ENCODE results near the gene SLC38A7. TPM values are rescaled to one million over a fixed set of nuclear protein-coding genes. Genes with fewer than 3 reads are reported as not detected.

The SLC38A7 gene, protein sequence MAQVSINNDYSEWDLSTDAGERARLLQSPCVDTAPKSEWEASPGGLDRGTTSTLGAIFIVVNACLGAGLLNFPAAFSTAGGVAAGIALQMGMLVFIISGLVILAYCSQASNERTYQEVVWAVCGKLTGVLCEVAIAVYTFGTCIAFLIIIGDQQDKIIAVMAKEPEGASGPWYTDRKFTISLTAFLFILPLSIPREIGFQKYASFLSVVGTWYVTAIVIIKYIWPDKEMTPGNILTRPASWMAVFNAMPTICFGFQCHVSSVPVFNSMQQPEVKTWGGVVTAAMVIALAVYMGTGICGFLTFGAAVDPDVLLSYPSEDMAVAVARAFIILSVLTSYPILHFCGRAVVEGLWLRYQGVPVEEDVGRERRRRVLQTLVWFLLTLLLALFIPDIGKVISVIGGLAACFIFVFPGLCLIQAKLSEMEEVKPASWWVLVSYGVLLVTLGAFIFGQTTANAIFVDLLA
- 10 to 100 TPM in 5 of 6 donors, 1 to 10 TPM in 1; 6.5 to 34.6 (median 22.4) TPM for total RNA-seq

DNA sequence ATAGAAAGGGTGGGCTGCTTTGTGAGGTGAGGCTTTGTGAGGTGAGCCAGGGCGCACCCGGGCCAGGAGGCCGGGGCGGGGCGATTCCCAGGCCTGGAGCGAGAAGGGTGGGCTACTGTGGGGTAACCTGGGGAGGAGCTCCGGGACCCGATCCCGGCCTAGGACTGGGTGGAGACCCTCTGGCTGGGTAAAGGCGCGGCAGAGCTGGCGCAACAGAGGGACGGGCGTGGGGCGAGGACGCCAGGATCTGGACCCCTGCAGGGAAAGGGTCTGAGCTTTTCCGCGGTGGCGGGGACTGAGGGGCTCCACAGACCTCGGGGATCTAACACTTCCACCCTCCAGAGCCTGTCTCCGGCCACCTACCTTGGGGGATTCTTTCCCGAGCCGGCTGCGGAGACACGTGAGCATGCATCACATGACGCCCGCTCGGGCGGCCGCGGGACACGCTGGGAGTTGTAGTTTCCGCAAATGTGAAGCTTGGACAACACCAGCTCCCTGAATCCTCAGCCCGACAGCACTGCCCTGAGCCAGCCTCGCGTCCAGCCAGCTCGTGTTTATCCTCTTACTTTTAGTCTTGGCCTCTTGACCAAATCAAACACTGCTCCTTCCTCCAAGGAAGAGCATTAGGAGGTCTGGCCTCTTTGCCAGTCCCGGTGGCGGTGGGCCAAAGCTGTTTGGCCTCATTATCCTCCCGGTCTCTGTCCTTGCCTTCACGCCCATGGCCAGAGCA, at the start of gene SLC38A7:
SLC38A7 (minus strand) TSS at position 417 of the 730 bp plus-strand sequence. CDS start 4,644 bp downstream, outside the sequence.
- no peak for TF ChIP-seq EP300 (IDR thresholded peaks at IDR 0.05)
- TF ChIP-seq, protein P1, sequence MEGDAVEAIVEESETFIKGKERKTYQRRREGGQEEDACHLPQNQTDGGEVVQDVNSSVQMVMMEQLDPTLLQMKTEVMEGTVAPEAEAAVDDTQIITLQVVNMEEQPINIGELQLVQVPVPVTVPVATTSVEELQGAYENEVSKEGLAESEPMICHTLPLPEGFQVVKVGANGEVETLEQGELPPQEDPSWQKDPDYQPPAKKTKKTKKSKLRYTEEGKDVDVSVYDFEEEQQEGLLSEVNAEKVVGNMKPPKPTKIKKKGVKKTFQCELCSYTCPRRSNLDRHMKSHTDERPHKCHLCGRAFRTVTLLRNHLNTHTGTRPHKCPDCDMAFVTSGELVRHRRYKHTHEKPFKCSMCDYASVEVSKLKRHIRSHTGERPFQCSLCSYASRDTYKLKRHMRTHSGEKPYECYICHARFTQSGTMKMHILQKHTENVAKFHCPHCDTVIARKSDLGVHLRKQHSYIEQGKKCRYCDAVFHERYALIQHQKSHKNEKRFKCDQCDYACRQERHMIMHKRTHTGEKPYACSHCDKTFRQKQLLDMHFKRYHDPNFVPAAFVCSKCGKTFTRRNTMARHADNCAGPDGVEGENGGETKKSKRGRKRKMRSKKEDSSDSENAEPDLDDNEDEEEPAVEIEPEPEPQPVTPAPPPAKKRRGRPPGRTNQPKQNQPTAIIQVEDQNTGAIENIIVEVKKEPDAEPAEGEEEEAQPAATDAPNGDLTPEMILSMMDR (IDR thresholded peaks at IDR 0.05), result no peak
- peak in 1 of 4 donors; percentile 48 for TF ChIP-seq POLR2A (IDR thresholded peaks at IDR 0.05)
- peak in 1 of 2 donors; percentile 49 for TF ChIP-seq POLR2AphosphoS5 (IDR thresholded peaks at IDR 0.05)

DNA sequence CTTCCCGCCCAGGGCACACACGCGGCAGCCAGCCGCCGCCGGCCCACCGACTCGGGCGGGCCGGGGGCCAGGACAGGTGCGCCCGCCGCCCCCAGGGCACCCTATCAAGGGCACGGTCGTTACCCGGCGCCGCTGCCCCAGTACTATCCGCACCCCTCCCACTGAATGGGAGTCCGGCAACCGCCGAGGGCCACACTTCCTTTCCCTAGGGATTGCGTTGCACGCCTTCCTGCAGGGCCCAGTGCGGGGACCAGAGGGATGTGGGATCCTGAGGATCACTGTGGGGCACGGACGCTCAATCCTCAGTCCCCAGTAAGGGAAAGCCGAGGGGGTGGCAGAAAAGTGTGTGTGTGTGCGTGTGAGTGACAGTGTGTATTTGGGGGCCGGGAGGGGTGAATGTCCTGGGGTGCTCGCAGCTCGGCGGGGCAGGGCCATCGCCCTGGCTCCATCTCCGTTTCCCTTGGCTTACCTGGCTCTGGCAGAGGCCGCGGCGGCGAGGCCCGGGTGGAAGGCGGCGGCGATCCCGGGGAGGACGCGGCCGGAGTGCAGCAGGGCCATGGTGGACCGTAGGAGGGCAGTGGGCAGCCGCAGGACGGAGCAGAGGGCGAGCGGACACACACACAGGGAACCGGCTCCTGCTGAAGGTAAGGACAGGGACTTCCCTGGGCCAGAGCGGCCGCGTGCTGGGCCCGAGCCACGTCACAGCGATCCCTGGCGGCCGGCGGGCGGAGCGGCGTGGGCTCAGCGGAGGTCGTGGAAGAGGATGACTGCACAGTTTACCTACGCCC, 49.3 kb upstream of the SLC38A7 start, which contains the start of gene GOT2:
GOT2 (minus strand) TSS at position 646 of the 788 bp plus-strand sequence; CDS start at position 558, 88 bp downstream.
- WGBS, 2 donors, result 0% methylated on average over 26 to 50 of the region's 68 CpGs
- Histone ChIP-seq H3K4me1 (peaks cover 6 to 23% (median 9%) of the 10 kb centered on the region in 4 donors), H3K27ac (peak within 1 kb of the TSS; percentile 66 to 88 (median 82)), H3K9me3 (no peaks in the 10 kb centered on the region), H3K36me3 (no peaks in the 10 kb centered on the region), H3K27me3 (no peaks in the 10 kb centered on the region), H3K4me3 (peak within 1 kb of the TSS; percentile 81 to 90 (median 87))
- peak; percentile 85 to 97 for DNase-seq
- ATAC-seq (ENCODE audit: low FRiP score in 2 of 2), result peak; percentile 97 to 99
- peak; percentile 27 to 56 for TF ChIP-seq POLR2AphosphoS5 (IDR thresholded peaks at IDR 0.05)
- TF ChIP-seq EP300 (IDR thresholded peaks at IDR 0.05), result no peak
- TF ChIP-seq, protein P1 (IDR thresholded peaks at IDR 0.05), result peak; percentile 79 to 92 (median 86)
- peak in 1 of 4 donors; percentile 60 for TF ChIP-seq POLR2A (IDR thresholded peaks at IDR 0.05)

More for the DNA sequence above, at the start of gene SLC38A7:
- H3K4me1 ChIP-seq, result peaks cover 13 to 23% (median 16%) of the 10 kb centered on the region in 4 donors
- ATAC-seq (ENCODE audit: low FRiP score in 2 of 2) (peak; percentile 85 to 97), DNase-seq (peak; percentile 90 to 96)
- WGBS, 2 donors, result 6 to 15% methylated on average over 15 to 41 of the region's 41 CpGs
- peak within 1 kb of the TSS; percentile 68 to 97 (median 92) for H3K4me3 ChIP-seq
- H3K36me3 ChIP-seq, result peaks cover 0 to 13% (median 2%) of the 10 kb centered on the region in 4 donors
- no peaks in the 10 kb centered on the region for H3K9me3 ChIP-seq
- H3K27me3 ChIP-seq, result no peaks in the 10 kb centered on the region
- H3K27ac ChIP-seq, result peak within 1 kb of the TSS; percentile 46 to 89 (median 74)

DNA sequence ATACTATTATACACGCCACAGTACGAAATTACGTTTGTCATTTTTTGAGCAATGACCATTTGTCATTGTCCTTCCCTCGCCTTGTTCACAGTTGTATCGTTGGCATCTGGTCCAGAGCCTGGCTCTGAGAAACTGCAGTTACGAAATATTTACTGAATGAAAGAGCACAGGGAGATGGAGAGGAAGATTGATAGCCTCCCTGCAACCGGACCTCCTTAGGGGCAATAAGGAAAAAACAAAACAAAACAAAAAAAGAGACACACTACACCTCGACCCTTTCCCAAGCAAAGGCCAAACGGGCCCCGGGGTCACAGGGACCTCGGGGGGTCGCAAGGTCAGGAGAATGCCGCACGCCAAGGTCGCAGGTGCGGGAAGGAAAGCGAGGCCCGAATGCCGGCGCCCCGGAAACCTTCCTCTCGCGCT, 48.7 kb upstream of the SLC38A7 start:
- Histone ChIP-seq H3K4me1 (peaks cover 6 to 23% (median 9%) of the 10 kb centered on the region in 4 donors), H3K27me3 (no peaks in the 10 kb centered on the region), H3K4me3 (peak overlapping the region; percentile 81 to 90 (median 87)), H3K36me3 (no peaks in the 10 kb centered on the region), H3K9me3 (no peaks in the 10 kb centered on the region), H3K27ac (peak overlapping the region; percentile 66 to 88 (median 82))
- 1 to 2% methylated on average over 22 to 23 of the region's 23 CpGs for WGBS, 2 donors
- TF ChIP-seq POLR2A (IDR thresholded peaks at IDR 0.05), result no peak
- TF ChIP-seq EP300 (IDR thresholded peaks at IDR 0.05), result no peak
- TF ChIP-seq POLR2AphosphoS5 (IDR thresholded peaks at IDR 0.05), result no peak
- TF ChIP-seq, protein P1 (IDR thresholded peaks at IDR 0.05), result no peak
- DNase-seq (no peak), ATAC-seq (ENCODE audit: low FRiP score in 2 of 2) (peak in 1 of 2 donors; percentile 34)

DNA sequence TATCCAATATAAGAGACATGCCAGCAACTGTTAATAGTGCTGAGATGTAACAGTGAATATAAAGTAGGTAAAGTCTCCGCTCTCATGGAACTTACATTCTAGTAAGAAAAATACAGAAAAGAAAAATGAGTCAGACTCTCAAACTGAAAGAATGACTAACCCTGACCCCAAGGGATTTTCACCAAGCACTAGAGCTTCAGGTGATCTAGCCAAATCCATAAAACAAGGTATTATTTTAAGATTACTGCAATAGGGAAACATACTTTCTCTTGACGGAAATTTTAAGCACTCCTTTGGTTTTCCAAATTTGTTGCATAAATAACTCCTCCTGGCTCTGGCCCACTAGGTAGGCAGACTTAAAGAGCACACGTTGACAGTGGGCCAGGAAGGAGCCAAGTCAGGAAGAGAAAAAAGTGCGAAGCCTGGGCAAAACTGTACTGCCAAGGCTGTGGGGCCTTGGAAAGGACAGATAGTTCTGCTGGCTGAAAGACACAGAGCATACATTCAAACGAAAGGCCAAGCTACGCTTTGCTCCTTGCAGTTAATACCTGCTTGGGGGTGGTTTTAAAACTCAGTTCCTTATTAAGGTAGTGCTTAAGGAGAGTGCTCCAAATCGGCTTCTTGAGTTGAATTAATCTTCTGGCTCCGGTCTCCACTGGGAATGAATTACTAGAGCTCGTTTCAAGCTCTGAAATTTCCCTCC, 48.1 kb upstream of the SLC38A7 start:
- Histone ChIP-seq H3K9me3 (no peaks in the 10 kb centered on the region), H3K4me1 (peaks cover 6 to 23% (median 9%) of the 10 kb centered on the region in 4 donors), H3K4me3 (peak overlapping the region in 3 of 4 donors; percentile 85 to 90 (median 89)), H3K27me3 (no peaks in the 10 kb centered on the region), H3K36me3 (no peaks in the 10 kb centered on the region), H3K27ac (no peak overlapping the region)
- WGBS, 2 donors, result 56 to 57% methylated on average over 9 of the region's 9 CpGs
- no peak for TF ChIP-seq POLR2AphosphoS5 (IDR thresholded peaks at IDR 0.05)
- TF ChIP-seq, protein P1 (IDR thresholded peaks at IDR 0.05), result no peak
- no peak for TF ChIP-seq POLR2A (IDR thresholded peaks at IDR 0.05)
- no peak for TF ChIP-seq EP300 (IDR thresholded peaks at IDR 0.05)
- ATAC-seq (ENCODE audit: low FRiP score in 2 of 2), result no peak
- no peak for DNase-seq
